Measurements from ENCODE around the gene RNF135. TPM values are rescaled to one million over a fixed set of nuclear protein-coding genes. Genes with fewer than 3 reads are reported as not detected.
"Not testable (repeated sequence)": the region's sequence is repeated elsewhere in the genome, so short reads cannot be mapped to it uniquely, and the experiment has no call there.

RNF135 gene
- total RNA-seq, 1 experiment from 2014 or later: 10.4 TPM

DNA sequence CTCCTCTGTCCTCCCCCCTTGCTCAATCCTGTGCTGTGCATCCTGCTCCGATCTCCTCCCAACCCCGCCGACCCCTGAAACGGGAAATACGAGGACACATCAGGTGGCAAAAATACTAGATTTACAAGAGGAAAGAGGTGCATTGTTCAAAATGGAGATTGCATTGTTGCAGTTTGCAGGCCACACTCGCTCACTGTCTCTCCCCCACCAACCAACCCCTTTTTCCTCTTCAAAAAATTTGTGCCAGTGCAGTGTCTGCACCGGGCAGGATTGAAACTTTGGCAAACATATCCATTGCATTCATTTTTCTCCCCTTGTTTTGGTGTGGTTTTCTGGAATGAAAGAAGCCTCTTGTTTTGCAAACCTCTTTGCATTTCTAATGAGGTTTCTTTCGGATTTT, 61.0 kb downstream of the RNF135 start:
- Histone ChIP-seq H3K4me1 (ENCODE audit: insufficient read depth, low read length) (no peaks in the 10 kb centered on the region), H2AFZ (ENCODE audit: low read length) (no peak overlapping the region), H3K27ac (ENCODE audit: low read length) (no peak overlapping the region), H3K9ac (ENCODE audit: low read length) (no peak overlapping the region), H4K20me1 (ENCODE audit: low read length) (no peaks in the 10 kb centered on the region), H3K27me3 (ENCODE audit: low read length) (no peaks in the 10 kb centered on the region), H3K4me3 (ENCODE audit: low read length) (no peak overlapping the region), H3F3A (ENCODE audit: low read length, unreplicated experiment) (no peaks in the 10 kb centered on the region), H3K9me3 (ENCODE audit: low read length) (no peaks in the 10 kb centered on the region), H3K4me2 (ENCODE audit: low read length) (no peak overlapping the region), H3K79me2 (ENCODE audit: low read length) (no peaks in the 10 kb centered on the region), H3K9me2 (replicated peaks; ENCODE audit: low read length) (no peaks in the 10 kb centered on the region), H3K36me3 (ENCODE audit: low read depth, low read length) (no peaks in the 10 kb centered on the region)
- ChIA-PET CTCF (no interaction called here), POLR2A (ENCODE audit: unreplicated experiment) (no interaction called here)
- no TSS peak for BruUV-seq (replicated peaks)
- ATAC-seq (no peak), DNase-seq (no peak)
- intact Hi-C loops (cut with micrococcal nuclease): no loop called here
- no peak for TF ChIP-seq EZH2phosphoT487 (IDR thresholded peaks at IDR 0.05; ENCODE audit: borderline replicate concordance, low read length)
- TF ChIP-seq, protein P1, sequence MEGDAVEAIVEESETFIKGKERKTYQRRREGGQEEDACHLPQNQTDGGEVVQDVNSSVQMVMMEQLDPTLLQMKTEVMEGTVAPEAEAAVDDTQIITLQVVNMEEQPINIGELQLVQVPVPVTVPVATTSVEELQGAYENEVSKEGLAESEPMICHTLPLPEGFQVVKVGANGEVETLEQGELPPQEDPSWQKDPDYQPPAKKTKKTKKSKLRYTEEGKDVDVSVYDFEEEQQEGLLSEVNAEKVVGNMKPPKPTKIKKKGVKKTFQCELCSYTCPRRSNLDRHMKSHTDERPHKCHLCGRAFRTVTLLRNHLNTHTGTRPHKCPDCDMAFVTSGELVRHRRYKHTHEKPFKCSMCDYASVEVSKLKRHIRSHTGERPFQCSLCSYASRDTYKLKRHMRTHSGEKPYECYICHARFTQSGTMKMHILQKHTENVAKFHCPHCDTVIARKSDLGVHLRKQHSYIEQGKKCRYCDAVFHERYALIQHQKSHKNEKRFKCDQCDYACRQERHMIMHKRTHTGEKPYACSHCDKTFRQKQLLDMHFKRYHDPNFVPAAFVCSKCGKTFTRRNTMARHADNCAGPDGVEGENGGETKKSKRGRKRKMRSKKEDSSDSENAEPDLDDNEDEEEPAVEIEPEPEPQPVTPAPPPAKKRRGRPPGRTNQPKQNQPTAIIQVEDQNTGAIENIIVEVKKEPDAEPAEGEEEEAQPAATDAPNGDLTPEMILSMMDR (conservative IDR thresholded peaks at IDR 0.05; ENCODE audit: low read depth, low read length): no peak
- TF ChIP-seq EZH2 (IDR thresholded peaks at IDR 0.05; ENCODE audit: low read length, unreplicated experiment): no peak

DNA sequence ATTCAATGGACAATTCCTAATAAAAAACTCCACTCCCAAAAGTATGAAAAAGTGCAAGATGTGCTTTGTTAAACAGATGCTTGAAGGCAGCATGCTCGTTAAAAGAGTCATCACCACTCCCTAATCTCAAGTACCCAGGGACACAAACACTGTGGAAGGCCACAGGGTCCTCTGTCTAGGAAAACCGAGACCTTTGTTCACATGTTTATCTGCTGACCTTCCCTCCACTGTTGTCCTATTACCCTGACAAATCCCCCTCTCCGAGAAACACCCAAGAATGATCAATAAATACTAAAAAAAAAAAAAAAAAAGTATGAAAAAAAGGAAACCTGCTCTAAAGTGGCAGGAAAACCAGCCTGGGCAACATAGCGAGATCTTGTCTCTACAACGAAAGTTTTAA, 64.8 kb downstream of the RNF135 start:
- H3K9me3 ChIP-seq (ENCODE audit: low read length); H3K27me3 ChIP-seq (ENCODE audit: low read length); H3K4me1 ChIP-seq (ENCODE audit: insufficient read depth, low read length); H3K4me2 ChIP-seq (ENCODE audit: low read length); H3K36me3 ChIP-seq (ENCODE audit: low read depth, low read length); DNase-seq; BruUV-seq (replicated peaks); POLR2A ChIA-PET (ENCODE audit: unreplicated experiment); H3K27ac ChIP-seq (ENCODE audit: low read length); H3K9ac ChIP-seq (ENCODE audit: low read length); H3F3A ChIP-seq (ENCODE audit: low read length, unreplicated experiment); H4K20me1 ChIP-seq (ENCODE audit: low read length); H3K79me2 ChIP-seq (ENCODE audit: low read length); H2AFZ ChIP-seq (ENCODE audit: low read length); CTCF ChIA-PET; H3K4me3 ChIP-seq (ENCODE audit: low read length); intact Hi-C loops (cut with micrococcal nuclease); ATAC-seq; H3K9me2 ChIP-seq (replicated peaks; ENCODE audit: low read length): not testable (repeated sequence)

DNA sequence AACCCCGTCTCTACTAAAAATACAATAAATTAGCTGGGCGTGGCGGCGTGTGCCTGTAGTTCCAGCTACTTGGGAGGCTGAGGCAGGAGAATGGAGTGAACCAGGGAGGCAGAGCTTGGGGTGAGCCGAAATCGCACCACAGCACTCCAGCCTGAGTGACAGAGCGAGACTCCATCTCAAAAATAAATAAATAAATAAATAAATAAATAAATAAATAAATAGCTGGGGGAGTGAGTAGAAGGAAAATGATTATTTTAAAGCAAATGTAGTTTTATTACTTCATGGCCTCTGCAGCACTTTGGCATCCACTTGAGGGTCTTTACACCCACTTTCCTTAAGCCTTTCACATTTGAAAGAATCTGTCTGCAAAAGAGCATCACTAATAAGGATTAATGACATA, 70.0 kb downstream of the RNF135 start:
- POLR2A ChIA-PET (ENCODE audit: unreplicated experiment); H3K27me3 ChIP-seq (ENCODE audit: low read length); H3K4me1 ChIP-seq (ENCODE audit: insufficient read depth, low read length); H3K79me2 ChIP-seq (ENCODE audit: low read length); H3K4me2 ChIP-seq (ENCODE audit: low read length); ATAC-seq; H3K36me3 ChIP-seq (ENCODE audit: low read depth, low read length); H3K27ac ChIP-seq (ENCODE audit: low read length); H3K9ac ChIP-seq (ENCODE audit: low read length); H3K9me3 ChIP-seq (ENCODE audit: low read length); DNase-seq; CTCF ChIA-PET; H3F3A ChIP-seq (ENCODE audit: low read length, unreplicated experiment); H4K20me1 ChIP-seq (ENCODE audit: low read length); intact Hi-C loops (cut with micrococcal nuclease); H2AFZ ChIP-seq (ENCODE audit: low read length); H3K9me2 ChIP-seq (replicated peaks; ENCODE audit: low read length); BruUV-seq (replicated peaks); H3K4me3 ChIP-seq (ENCODE audit: low read length): not testable (repeated sequence)

GRCh38 chr17:31042378-31042777, 71.5 kb downstream of the RNF135 start:
- not testable (repeated sequence) for BruUV-seq (replicated peaks)

GRCh38 chr17:31046856-31047425, 76.1 kb downstream of the RNF135 start:
- H3K4me1 ChIP-seq (ENCODE audit: insufficient read depth, low read length); H3F3A ChIP-seq (ENCODE audit: low read length, unreplicated experiment); H3K27me3 ChIP-seq (ENCODE audit: low read length); H3K4me3 ChIP-seq (ENCODE audit: low read length); H3K27ac ChIP-seq (ENCODE audit: low read length); DNase-seq; ATAC-seq; CTCF ChIA-PET; BruUV-seq (replicated peaks); H3K79me2 ChIP-seq (ENCODE audit: low read length); intact Hi-C loops (cut with micrococcal nuclease); H4K20me1 ChIP-seq (ENCODE audit: low read length); H2AFZ ChIP-seq (ENCODE audit: low read length); H3K36me3 ChIP-seq (ENCODE audit: low read depth, low read length); H3K9ac ChIP-seq (ENCODE audit: low read length); H3K9me3 ChIP-seq (ENCODE audit: low read length); H3K4me2 ChIP-seq (ENCODE audit: low read length); H3K9me2 ChIP-seq (replicated peaks; ENCODE audit: low read length); POLR2A ChIA-PET (ENCODE audit: unreplicated experiment): not testable (repeated sequence)

More at GRCh38 chr17:31042378-31042777, 71.5 kb downstream of the RNF135 start:
- H3K36me3 ChIP-seq (ENCODE audit: low read depth, low read length); H3K9ac ChIP-seq (ENCODE audit: low read length); H3K4me2 ChIP-seq (ENCODE audit: low read length); H3K27ac ChIP-seq (ENCODE audit: low read length); DNase-seq; H3K27me3 ChIP-seq (ENCODE audit: low read length); ATAC-seq; H3K4me3 ChIP-seq (ENCODE audit: low read length); H3F3A ChIP-seq (ENCODE audit: low read length, unreplicated experiment); H3K4me1 ChIP-seq (ENCODE audit: insufficient read depth, low read length); H4K20me1 ChIP-seq (ENCODE audit: low read length); POLR2A ChIA-PET (ENCODE audit: unreplicated experiment); intact Hi-C loops (cut with micrococcal nuclease); H3K79me2 ChIP-seq (ENCODE audit: low read length); CTCF ChIA-PET; H3K9me2 ChIP-seq (replicated peaks; ENCODE audit: low read length); H2AFZ ChIP-seq (ENCODE audit: low read length); H3K9me3 ChIP-seq (ENCODE audit: low read length): not testable (repeated sequence)

All from PC-3 (cell line).